Epithelial cell of proximal tubule (primary cell): ENCODE measurements around the gene PCBD1. TPM values are rescaled to one million over a fixed set of nuclear protein-coding genes. Genes with fewer than 3 reads are reported as not detected.
"Not testable (repeated sequence)": the region's sequence is repeated elsewhere in the genome, so short reads cannot be mapped to it uniquely, and the experiment has no call there.

Experiments
- DNase-seq: peaks from one replicate; pipeline ENCODE4 v3.0.0-alpha.2; 2011; ENCODE audit warnings: low read depth
- H3K4me3 ChIP-seq: 2 replicates; pipeline ENCODE4 v1.5.1; 2011; ENCODE audit warnings: low read depth, mild to moderate bottlenecking, low read length
- total RNA-seq: library from RNA; depleted of rRNA; stranded (reverse); fragments of >200 nt; gene quantifications from 2 replicates; pipeline ENCODE4 v1.2.3, GENCODE V29; 2015
- TF ChIP-seq, protein P1 (sequence below): conservative IDR thresholded peaks from 2 replicates; pipeline ENCODE4 v1.5.1; 2012; ENCODE audit warnings: low read depth, mild to moderate bottlenecking, low read length

PCBD1 gene
- total RNA-seq, 1 donor from 2014 or later = 122 TPM

DNA sequence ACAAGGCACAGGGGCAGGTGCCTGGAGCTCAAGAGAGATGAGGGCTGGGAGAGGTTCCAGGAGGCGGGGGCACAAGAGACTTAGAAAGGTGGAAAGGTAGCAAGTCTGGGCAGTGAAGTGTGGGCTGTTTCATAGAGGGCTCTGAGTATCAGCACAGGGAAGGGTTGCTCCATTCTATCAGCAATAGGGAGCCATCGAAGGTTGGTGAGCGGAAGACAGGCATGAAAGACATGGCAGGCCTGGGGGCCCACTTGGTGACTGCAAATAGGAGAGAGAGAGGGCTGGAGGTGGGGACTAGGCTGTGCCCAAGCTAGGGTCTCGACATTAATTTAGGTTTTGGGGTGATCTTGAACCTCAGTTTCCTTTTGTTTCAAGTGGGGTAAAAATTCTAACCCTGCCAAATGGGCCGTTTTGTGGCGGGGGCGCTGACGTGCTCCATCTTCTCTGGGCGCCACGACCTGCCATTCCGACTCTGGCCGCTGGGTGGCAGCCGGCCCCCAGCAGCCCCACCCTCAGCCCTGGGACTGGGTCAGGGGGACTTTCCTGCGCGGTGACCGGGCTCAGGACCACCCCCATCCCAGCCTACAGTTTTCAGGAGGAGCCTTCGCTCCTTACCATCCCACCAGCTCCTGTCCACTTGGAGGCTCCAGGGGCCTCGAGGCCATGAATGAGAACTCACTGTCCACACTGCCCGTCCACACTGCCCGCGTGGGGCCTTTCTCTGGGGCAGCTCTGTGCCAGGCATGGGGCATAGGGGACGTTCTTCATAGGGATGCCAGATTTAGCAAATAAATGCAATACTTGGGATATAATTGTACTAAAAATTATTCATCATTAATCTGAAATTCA lies 37.2 kb upstream of the PCBD1 start:
- DNase-seq = no peak
- TF ChIP-seq, protein P1, sequence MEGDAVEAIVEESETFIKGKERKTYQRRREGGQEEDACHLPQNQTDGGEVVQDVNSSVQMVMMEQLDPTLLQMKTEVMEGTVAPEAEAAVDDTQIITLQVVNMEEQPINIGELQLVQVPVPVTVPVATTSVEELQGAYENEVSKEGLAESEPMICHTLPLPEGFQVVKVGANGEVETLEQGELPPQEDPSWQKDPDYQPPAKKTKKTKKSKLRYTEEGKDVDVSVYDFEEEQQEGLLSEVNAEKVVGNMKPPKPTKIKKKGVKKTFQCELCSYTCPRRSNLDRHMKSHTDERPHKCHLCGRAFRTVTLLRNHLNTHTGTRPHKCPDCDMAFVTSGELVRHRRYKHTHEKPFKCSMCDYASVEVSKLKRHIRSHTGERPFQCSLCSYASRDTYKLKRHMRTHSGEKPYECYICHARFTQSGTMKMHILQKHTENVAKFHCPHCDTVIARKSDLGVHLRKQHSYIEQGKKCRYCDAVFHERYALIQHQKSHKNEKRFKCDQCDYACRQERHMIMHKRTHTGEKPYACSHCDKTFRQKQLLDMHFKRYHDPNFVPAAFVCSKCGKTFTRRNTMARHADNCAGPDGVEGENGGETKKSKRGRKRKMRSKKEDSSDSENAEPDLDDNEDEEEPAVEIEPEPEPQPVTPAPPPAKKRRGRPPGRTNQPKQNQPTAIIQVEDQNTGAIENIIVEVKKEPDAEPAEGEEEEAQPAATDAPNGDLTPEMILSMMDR = peak; percentile 88
- H3K4me3 ChIP-seq = no peak overlapping the region

DNA sequence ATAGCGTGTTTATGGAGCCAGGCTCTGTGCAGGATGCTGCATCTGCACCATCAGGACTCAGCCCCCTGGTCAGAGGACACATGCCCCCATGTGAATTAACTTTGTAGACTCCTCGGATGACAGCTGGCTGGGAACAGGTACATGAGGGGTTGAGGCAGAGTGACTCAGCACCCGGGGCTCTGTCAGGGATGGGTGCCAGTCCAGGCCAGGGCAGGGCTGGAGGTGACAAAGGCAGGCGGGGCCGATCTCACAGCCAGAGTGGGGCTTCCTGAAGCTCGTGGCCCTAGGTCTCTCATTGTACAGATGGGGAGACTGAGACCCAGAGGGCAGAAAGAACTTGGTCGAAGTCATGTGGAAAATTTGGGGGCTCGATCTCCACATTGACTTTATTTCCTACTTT lies 35.3 kb upstream of the PCBD1 start:
- TF ChIP-seq, protein P1 = no peak
- no peak for DNase-seq
- no peak overlapping the region for H3K4me3 ChIP-seq

DNA sequence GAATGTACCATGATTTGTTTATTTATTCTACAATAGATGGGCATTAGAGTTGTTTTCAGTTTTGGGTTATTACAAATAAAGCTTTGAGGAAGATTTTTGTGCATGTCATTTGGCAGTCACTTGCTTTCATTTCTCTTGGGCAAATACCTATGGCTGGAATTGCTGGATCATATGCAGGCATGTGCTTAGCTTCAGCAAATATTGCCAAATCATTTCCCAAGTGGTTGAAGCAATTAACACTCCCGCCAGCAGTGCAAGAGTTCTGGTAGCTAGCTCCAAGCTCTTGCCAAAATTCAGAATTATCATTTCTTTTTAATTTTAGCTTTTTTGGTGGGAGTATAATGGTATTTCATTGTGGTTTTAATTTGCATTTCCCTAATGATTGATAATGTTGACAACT lies 32.9 kb upstream of the PCBD1 start:
- no peak overlapping the region for H3K4me3 ChIP-seq
- no peak for DNase-seq
- TF ChIP-seq, protein P1 = no peak

DNA sequence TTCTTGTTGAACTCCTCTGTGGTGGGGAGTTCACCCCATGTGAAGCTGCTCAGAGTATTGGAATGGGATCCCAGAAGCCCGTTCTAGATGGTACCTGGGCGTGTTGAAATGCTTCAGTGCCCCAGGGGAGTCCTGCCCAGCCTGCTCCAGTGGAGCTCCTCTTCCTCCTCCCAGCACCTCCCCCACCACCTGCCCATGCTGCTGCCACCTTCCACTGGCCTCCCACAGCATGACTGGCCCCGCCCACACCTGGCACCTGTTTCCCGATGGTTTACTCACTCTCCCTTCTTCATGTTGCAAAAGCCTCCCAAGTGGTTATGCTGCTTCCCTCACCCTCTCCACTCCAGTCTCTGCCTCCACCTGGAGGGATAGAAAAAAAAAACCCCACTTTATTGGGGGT lies 32.2 kb upstream of the PCBD1 start:
- TF ChIP-seq, protein P1 = no peak
- H3K4me3 ChIP-seq = no peak overlapping the region
- DNase-seq = no peak

DNA sequence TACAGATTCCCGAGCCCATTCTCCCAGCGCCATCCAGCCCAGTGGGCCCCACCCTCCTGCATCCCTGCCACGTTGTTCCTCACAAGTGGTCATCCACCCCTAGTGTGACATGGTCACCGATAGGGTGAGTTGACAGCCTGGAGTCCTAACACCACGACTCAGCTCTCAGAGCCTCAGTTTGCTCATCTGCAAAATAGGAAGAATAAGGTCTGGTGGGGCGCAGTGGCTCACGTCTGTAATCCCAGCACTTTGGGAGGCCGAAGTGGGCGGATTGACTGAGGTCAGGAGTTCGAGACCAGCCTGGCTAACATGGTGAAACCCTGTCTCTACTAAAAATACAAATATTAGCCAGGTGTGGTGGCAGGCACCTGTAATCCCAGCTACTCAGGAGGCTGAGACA lies 31.5 kb upstream of the PCBD1 start:
- not testable (repeated sequence) for DNase-seq, H3K4me3 ChIP-seq

DNA sequence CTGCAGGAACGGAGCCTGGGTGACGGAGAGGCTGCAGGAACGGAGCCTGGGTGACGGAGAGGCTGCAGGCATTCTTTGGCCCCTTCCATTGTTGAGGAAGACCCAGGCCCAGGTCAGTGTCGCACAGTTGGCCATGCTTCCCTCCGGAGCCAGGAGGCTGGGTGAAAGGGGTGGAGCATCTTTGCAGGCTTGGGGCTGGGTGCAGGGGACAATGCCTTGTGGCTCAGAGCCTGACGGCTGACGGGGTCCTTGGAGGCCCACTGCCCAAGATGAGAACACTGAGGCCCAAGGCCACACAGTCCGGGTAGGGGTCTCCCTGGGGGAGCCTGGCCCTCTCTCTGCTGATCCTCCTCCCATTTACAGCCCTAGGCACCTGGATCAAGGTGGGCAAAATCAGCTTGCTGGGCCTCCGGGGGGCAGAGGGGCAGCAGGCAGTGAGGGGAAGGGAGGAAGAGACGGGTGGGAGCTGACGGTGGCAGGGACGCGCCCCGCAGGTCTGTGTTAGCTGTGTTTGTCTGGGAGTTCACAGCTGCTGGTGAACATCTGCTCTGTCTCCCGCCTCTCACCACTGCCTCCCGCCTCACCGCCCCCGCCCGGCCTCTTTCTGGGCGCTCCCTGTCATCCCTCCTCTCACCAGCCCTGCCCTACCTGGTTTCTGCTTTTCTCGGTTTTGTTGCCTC lies 30.6 kb upstream of the PCBD1 start:
- H3K4me3 ChIP-seq = no peak overlapping the region
- DNase-seq = no peak
- TF ChIP-seq, protein P1 = no peak

DNA sequence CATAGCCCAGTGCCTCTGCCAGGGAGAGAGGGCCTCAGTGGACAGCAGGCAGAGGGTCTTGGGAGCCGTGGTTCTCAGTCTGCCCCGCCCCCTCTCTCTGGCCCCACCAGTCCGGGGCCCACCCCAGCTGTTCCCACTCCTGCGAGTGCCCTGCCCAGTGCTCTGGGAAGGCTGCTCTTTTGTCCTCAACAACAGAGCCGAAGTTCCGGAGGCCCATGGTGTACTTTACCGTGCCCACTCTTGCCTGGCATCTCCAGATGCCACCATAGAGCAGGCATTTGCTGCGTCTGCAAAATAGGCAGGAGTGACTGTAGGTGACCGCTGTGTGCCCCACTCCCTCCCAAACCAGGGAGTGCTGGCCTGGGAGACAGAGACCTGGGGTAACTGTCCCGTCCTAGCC lies 29.3 kb upstream of the PCBD1 start:
- DNase-seq = no peak
- no peak overlapping the region for H3K4me3 ChIP-seq
- TF ChIP-seq, protein P1 = no peak
